Tibial artery (tissue), 4 donors: Measurements from ENCODE around the gene C1GALT1.

Source experiments
- DNase-seq, 2 donors: peaks; one replicate each; pipeline ENCODE4 v3.0.0-alpha.2; 2019
- H3K27ac ChIP-seq, 2 donors: fragments of 200-600 bp; sonication (generic) in 1 of 2; 1 replicate in 1 of 2; 2 replicates in 1 of 2; pipeline ENCODE4 v1.5.1; 2018 to 2019; ENCODE audit warnings: mild to moderate bottlenecking in 1 of 2
- H3K27me3 ChIP-seq, 2 donors: fragments of 200-600 bp; sonication (generic) in 1 of 2; one replicate each; pipeline versions ENCODE4 v1.5.1 to v1.6.0; 2016 to 2019
- H3K36me3 ChIP-seq, 3 donors: fragments of 200-600 bp; sonication (generic) in 2 of 3; one replicate each; pipeline ENCODE4 v1.5.1; 2016 to 2019; ENCODE audit warnings: mild to moderate bottlenecking in 2 of 3
- H3K4me1 ChIP-seq, 4 donors: fragments of 200-600 bp; sonication (generic) in 2 of 4; 1 replicate in 3 of 4; 2 replicates in 1 of 4; pipeline ENCODE4 v1.5.1; 2016 to 2019
- H3K4me3 ChIP-seq, 2 donors: fragments of 200-600 bp; sonication (generic) in 1 of 2; 1 replicate in 1 of 2; 2 replicates in 1 of 2; pipeline ENCODE4 v1.5.1; 2018 to 2019; ENCODE audit warnings: mild to moderate bottlenecking in 2 of 2
- H3K9me3 ChIP-seq, 3 donors: fragments of 200-600 bp; sonication (generic) in 1 of 3; one replicate each; pipeline ENCODE4 v1.5.1; 2016 to 2019
- CTCF ChIP-seq, 2 experiments: fragments of 200-600 bp in 1 of 2; fragments of 450-650 bp in 1 of 2; IDR thresholded peaks; one replicate each; pipeline ENCODE4 v1.5.1; 2017 to 2019; ENCODE audit warnings: antibody characterized with exemption in 2 of 2, mild to moderate bottlenecking in 1 of 2, moderate library complexity in 1 of 2
- intact Hi-C: fragments of 100-400 bp; cut with DNase I; formaldehyde crosslinking; loops from one replicate; pipeline ENCODE4 v1.15.0; 2023; ENCODE audit warnings: low total_unique reads

Gene C1GALT1

GRCh38 chr7:7228967-7229366 lies 46.6 kb downstream of the C1GALT1 start:
- DNase-seq = no peak
- Histone ChIP-seq H3K9me3 (peaks cover 0 to 13% (median 4%) of the 10 kb centered on the region in 3 donors), H3K27me3 (no peaks in the 10 kb centered on the region), H3K27ac (no peak overlapping the region), H3K4me1 (peaks cover 0 to 13% (median 1%) of the 10 kb centered on the region in 4 donors), H3K36me3 (no peaks in the 10 kb centered on the region), H3K4me3 (no peak overlapping the region)
- intact Hi-C loops = no loop called here
- no peak for TF ChIP-seq CTCF (IDR thresholded peaks at IDR 0.05)

DNA sequence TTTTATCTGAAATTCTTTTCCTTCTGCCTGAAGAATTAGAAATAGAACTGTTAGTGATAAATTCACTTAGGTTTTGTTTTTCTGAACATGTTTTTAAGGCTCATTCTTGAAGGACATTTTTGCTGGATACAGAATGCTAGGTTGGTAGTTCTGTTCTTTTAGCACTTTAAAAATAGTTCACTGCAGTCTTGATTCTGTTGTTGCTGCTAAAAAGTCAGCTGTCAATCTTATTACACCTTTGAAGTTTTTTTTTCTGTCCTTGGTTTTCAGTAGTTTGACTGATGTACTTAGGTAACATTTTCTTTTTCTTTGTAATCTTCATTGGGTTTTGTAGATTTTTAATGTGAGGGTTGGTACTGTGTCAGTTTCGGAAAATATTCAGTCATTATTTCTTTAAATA lies 48.7 kb downstream of the C1GALT1 start:
- no peak for DNase-seq
- intact Hi-C loops = no loop called here
- Histone ChIP-seq H3K4me1 (peaks cover 0 to 9% (median 0%) of the 10 kb centered on the region in 4 donors), H3K27ac (no peak overlapping the region), H3K27me3 (no peaks in the 10 kb centered on the region), H3K4me3 (no peak overlapping the region), H3K36me3 (peaks cover 0 to 7% (median 0%) of the 10 kb centered on the region in 3 donors), H3K9me3 (peaks cover 0 to 13% (median 4%) of the 10 kb centered on the region in 3 donors)
- no peak for TF ChIP-seq CTCF (IDR thresholded peaks at IDR 0.05)

DNA sequence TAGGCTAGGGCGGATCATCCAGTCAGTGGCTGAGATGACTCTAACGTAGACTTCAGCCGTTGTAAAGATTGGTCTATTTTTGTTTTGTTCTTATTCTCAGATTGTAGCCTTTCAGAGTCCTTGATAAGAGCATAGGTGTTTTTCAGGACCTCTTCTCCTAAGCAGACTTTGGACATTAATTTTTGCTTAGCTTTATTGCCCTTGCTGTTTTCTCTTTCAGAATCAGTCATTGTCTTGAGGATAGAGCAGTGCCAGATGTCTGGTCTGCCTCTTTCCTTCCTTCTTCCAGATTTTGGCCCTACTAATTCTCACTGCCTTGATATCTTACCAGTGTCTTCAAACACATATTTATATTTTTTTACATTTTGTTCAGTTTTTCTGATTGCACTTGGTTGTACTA lies 49.5 kb downstream of the C1GALT1 start:
- H3K27me3 ChIP-seq = no peaks in the 10 kb centered on the region
- H3K27ac ChIP-seq = no peak overlapping the region
- no peak overlapping the region for H3K4me3 ChIP-seq
- H3K4me1 ChIP-seq = peaks cover 0 to 4% (median 0%) of the 10 kb centered on the region in 4 donors
- no peak for TF ChIP-seq CTCF (IDR thresholded peaks at IDR 0.05)
- H3K9me3 ChIP-seq = peaks cover 0 to 13% (median 4%) of the 10 kb centered on the region in 3 donors
- DNase-seq = no peak
- peaks cover 0 to 7% (median 0%) of the 10 kb centered on the region in 3 donors for H3K36me3 ChIP-seq
- intact Hi-C loops = no loop called here

GRCh38 chr7:7235347-7235746 lies 53.0 kb downstream of the C1GALT1 start:
- Histone ChIP-seq H3K4me1 (no peaks in the 10 kb centered on the region), H3K36me3 (peaks cover 0 to 7% (median 0%) of the 10 kb centered on the region in 3 donors), H3K9me3 (peaks cover 0 to 12% (median 4%) of the 10 kb centered on the region in 3 donors), H3K4me3 (no peak overlapping the region), H3K27me3 (no peaks in the 10 kb centered on the region), H3K27ac (no peak overlapping the region)
- DNase-seq = no peak
- no peak for TF ChIP-seq CTCF (IDR thresholded peaks at IDR 0.05)
- intact Hi-C loops = no loop called here

GRCh38 chr7:7236041-7236440 lies 53.7 kb downstream of the C1GALT1 start:
- DNase-seq = no peak
- Histone ChIP-seq H3K4me3 (no peak overlapping the region), H3K27ac (no peak overlapping the region), H3K4me1 (no peaks in the 10 kb centered on the region), H3K9me3 (peaks cover 0 to 5% (median 4%) of the 10 kb centered on the region in 3 donors), H3K27me3 (no peaks in the 10 kb centered on the region), H3K36me3 (peaks cover 0 to 7% (median 0%) of the 10 kb centered on the region in 3 donors)
- intact Hi-C loops = no loop called here
- no peak for TF ChIP-seq CTCF (IDR thresholded peaks at IDR 0.05)
